Measurements from ENCODE around the gene VPS18.

The VPS18 gene

GRCh38 chr15:40928821-40929659 is 34.8 kb downstream of the VPS18 start, which contains the start of gene DLL4:
Gene DLL4, plus strand, starts transcription at chr15:40929340. Its CDS starts 329 bp downstream, at chr15:40929669.
- WGBS = 2% methylated on average over 64 of the region's 71 CpGs

GRCh38 chr15:40929660-40930429 is 35.6 kb downstream of the VPS18 start:
- H3K23ac ChIP-seq (ENCODE audit: low read length in 2 of 2) = no peak overlapping the region
- H3K27ac ChIP-seq (ENCODE audit: low read length, poor library complexity, severe bottlenecking) = no peak overlapping the region

More at GRCh38 chr15:40928821-40929659, 34.8 kb downstream of the VPS18 start, which contains the start of gene DLL4:
- Histone ChIP-seq H2BK15ac (ENCODE audit: low read depth, poor library complexity, severe bottlenecking) (no peak within 1 kb of the TSS), H3K23ac (ENCODE audit: low read length in 2 of 2) (peak within 1 kb of the TSS in 1 of 2 experiments; percentile 61), H3K36me3 (ENCODE audit: control insufficient read depth in 1 of 2, insufficient read depth in 2 of 2, low read depth in 1 of 2, low read length in 2 of 2) (no peaks in the 10 kb centered on the region), H3K9me3 (ENCODE audit: control insufficient read depth, low read length) (no peaks in the 10 kb centered on the region), H4K8ac (ENCODE audit: low read length) (peak within 1 kb of the TSS; percentile 19), H2AK5ac (ENCODE audit: low read length, severe bottlenecking) (no peak within 1 kb of the TSS), H3K27me3 (ENCODE audit: control insufficient read depth in 1 of 2, insufficient read depth in 1 of 2, low read length in 2 of 2) (peaks cover 74 to 91% of the 10 kb centered on the region in 2 experiments), H4K91ac (ENCODE audit: low read length) (no peak within 1 kb of the TSS), H2BK5ac (ENCODE audit: low read depth, low read length, poor library complexity, severe bottlenecking) (no peak within 1 kb of the TSS), H3K4me2 (ENCODE audit: low read length, poor library complexity, severe bottlenecking) (peak within 1 kb of the TSS; percentile 84), H2BK120ac (ENCODE audit: low read depth, low read length) (no peak within 1 kb of the TSS), H2AFZ (ENCODE audit: low read depth, low read length) (no peak within 1 kb of the TSS), H3K14ac (ENCODE audit: low read length in 2 of 2) (no peak within 1 kb of the TSS), H3K4me1 (ENCODE audit: control insufficient read depth, insufficient read depth, low read depth, low read length) (peaks cover 57% of the 10 kb centered on the region), H3K18ac (ENCODE audit: low read depth in 1 of 2, low read length in 2 of 2) (peak within 1 kb of the TSS in 1 of 2 experiments; percentile 6), H3K9ac (ENCODE audit: low read length) (no peak within 1 kb of the TSS), H3K4me3 (ENCODE audit: insufficient read depth in 1 of 2, low read depth in 1 of 2, low read length in 2 of 2) (peak within 1 kb of the TSS; percentile 41 to 56), H3K79me1 (replicated peaks; ENCODE audit: low read length, poor library complexity, severe bottlenecking) (no peaks in the 10 kb centered on the region), H2BK12ac (ENCODE audit: low read length in 2 of 2) (no peak within 1 kb of the TSS), H3K27ac (ENCODE audit: low read length, poor library complexity, severe bottlenecking) (no peak within 1 kb of the TSS), H3K4ac (ENCODE audit: low read depth in 1 of 2, low read length in 2 of 2) (no peak within 1 kb of the TSS)
- DNase-seq = peak; percentile 91

GRCh38 chr15:40930430-40931299 is 36.4 kb downstream of the VPS18 start:
- no peaks in the 10 kb centered on the region for H3K9me3 ChIP-seq (ENCODE audit: control insufficient read depth, low read length)
- H3K18ac ChIP-seq (ENCODE audit: low read depth in 1 of 2, low read length in 2 of 2) = no peak overlapping the region
- no peak overlapping the region for H3K27ac ChIP-seq (ENCODE audit: low read length, poor library complexity, severe bottlenecking)
- no peaks in the 10 kb centered on the region for H3K36me3 ChIP-seq (ENCODE audit: control insufficient read depth in 1 of 2, insufficient read depth in 2 of 2, low read depth in 1 of 2, low read length in 2 of 2)
- peak overlapping the region in 1 of 2 experiments; percentile 23 for H3K23ac ChIP-seq (ENCODE audit: low read length in 2 of 2)
- peaks cover 64 to 90% of the 10 kb centered on the region in 2 experiments for H3K27me3 ChIP-seq (ENCODE audit: control insufficient read depth in 1 of 2, insufficient read depth in 1 of 2, low read length in 2 of 2)
- H3K4me1 ChIP-seq (ENCODE audit: control insufficient read depth, insufficient read depth, low read depth, low read length) = peaks cover 57% of the 10 kb centered on the region
- peak overlapping the region; percentile 12 to 56 for H3K4me3 ChIP-seq (ENCODE audit: insufficient read depth in 1 of 2, low read depth in 1 of 2, low read length in 2 of 2)
- no peak overlapping the region for H3K9ac ChIP-seq (ENCODE audit: low read length)
- peak overlapping the region; percentile 30 for H2AFZ ChIP-seq (ENCODE audit: low read depth, low read length)
- no peak overlapping the region for H4K8ac ChIP-seq (ENCODE audit: low read length)
- no peak overlapping the region for H2BK12ac ChIP-seq (ENCODE audit: low read length in 2 of 2)
- H2BK120ac ChIP-seq (ENCODE audit: low read depth, low read length) = no peak overlapping the region
- WGBS = 1% methylated on average over 40 of the region's 46 CpGs
- H3K4me2 ChIP-seq (ENCODE audit: low read length, poor library complexity, severe bottlenecking) = peak overlapping the region; percentile 84
- H2BK5ac ChIP-seq (ENCODE audit: low read depth, low read length, poor library complexity, severe bottlenecking) = no peak overlapping the region
- no peak overlapping the region for H2AK5ac ChIP-seq (ENCODE audit: low read length, severe bottlenecking)
- no peak overlapping the region for H4K91ac ChIP-seq (ENCODE audit: low read length)
- H2BK15ac ChIP-seq (ENCODE audit: low read depth, poor library complexity, severe bottlenecking) = no peak overlapping the region
- DNase-seq = peak; percentile 66
- H3K14ac ChIP-seq (ENCODE audit: low read length in 2 of 2) = no peak overlapping the region
- peak overlapping the region in 1 of 2 experiments; percentile 4 for H3K4ac ChIP-seq (ENCODE audit: low read depth in 1 of 2, low read length in 2 of 2)
- H3K79me1 ChIP-seq (replicated peaks; ENCODE audit: low read length, poor library complexity, severe bottlenecking) = no peaks in the 10 kb centered on the region

More at GRCh38 chr15:40929660-40930429, 35.6 kb downstream of the VPS18 start:
- peak; percentile 78 for DNase-seq
- Histone ChIP-seq H3K27me3 (ENCODE audit: control insufficient read depth in 1 of 2, insufficient read depth in 1 of 2, low read length in 2 of 2) (peaks cover 68 to 90% of the 10 kb centered on the region in 2 experiments), H3K9ac (ENCODE audit: low read length) (no peak overlapping the region), H4K8ac (ENCODE audit: low read length) (peak overlapping the region; percentile 19), H3K79me1 (replicated peaks; ENCODE audit: low read length, poor library complexity, severe bottlenecking) (no peaks in the 10 kb centered on the region), H3K4me3 (ENCODE audit: insufficient read depth in 1 of 2, low read depth in 1 of 2, low read length in 2 of 2) (peak overlapping the region in 1 of 2 experiments; percentile 56), H3K4ac (ENCODE audit: low read depth in 1 of 2, low read length in 2 of 2) (no peak overlapping the region), H2BK5ac (ENCODE audit: low read depth, low read length, poor library complexity, severe bottlenecking) (no peak overlapping the region), H4K91ac (ENCODE audit: low read length) (no peak overlapping the region), H3K4me2 (ENCODE audit: low read length, poor library complexity, severe bottlenecking) (peak overlapping the region; percentile 84), H2BK120ac (ENCODE audit: low read depth, low read length) (no peak overlapping the region), H2BK12ac (ENCODE audit: low read length in 2 of 2) (no peak overlapping the region), H2AK5ac (ENCODE audit: low read length, severe bottlenecking) (no peak overlapping the region), H2AFZ (ENCODE audit: low read depth, low read length) (no peak overlapping the region), H3K36me3 (ENCODE audit: control insufficient read depth in 1 of 2, insufficient read depth in 2 of 2, low read depth in 1 of 2, low read length in 2 of 2) (no peaks in the 10 kb centered on the region), H3K9me3 (ENCODE audit: control insufficient read depth, low read length) (no peaks in the 10 kb centered on the region), H3K14ac (ENCODE audit: low read length in 2 of 2) (no peak overlapping the region), H3K18ac (ENCODE audit: low read depth in 1 of 2, low read length in 2 of 2) (peak overlapping the region in 1 of 2 experiments; percentile 6), H2BK15ac (ENCODE audit: low read depth, poor library complexity, severe bottlenecking) (no peak overlapping the region), H3K4me1 (ENCODE audit: control insufficient read depth, insufficient read depth, low read depth, low read length) (peaks cover 57% of the 10 kb centered on the region)
- WGBS = 2% methylated on average over 55 of the region's 56 CpGs

All from mesenchymal stem cell (in vitro differentiated cells and primary cell).